Measurements from ENCODE around the gene PCBP2.

The PCBP2 gene

DNA sequence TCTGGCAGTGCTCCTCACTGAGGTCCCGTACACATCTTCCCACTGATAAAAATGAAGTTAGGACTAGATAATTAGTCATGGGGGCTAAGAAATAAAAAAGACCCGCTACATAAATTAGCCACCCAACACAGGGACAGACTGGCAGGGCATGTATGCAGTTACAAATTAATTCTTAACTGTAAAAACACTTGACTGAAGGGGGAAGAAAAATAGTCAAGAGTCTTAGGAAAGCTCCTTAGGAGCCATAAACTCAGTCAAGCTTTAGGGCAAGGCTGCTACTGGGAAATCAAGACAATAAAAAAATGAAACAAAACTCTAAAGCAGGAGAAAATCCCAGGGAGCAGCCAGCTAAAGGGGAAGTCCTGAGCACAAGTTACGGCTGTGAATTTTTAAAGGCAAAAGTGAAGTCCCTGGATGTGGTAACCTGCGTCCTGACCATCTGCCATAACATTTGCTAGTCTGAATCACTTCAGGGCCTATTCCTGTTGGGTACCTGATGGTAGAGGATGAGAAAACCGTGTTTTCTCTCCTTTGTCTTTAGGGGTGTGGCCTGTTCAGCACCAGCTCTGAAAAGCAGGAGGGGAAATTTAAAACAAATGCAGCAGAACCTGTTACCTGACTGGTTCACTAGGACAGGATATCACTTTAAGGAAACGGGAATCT lies 62.9 kb downstream of the PCBP2 start:
- Mint-ChIP-seq H3K4me1 (no peaks in the 10 kb centered on the region), H3K27me3 (no peaks in the 10 kb centered on the region), H3K4me3 (no peak overlapping the region), H3K9me3 (no peaks in the 10 kb centered on the region), H3K36me3 (ENCODE audit: insufficient read depth) (peaks cover 39% of the 10 kb centered on the region), H3K27ac (ENCODE audit: low read depth) (no peak overlapping the region)
- ATAC-seq (replicated peaks; ENCODE audit: extremely low read depth, poor library complexity, severe bottlenecking): no peak
- DNase-seq (ENCODE audit: low spot score in 2 of 2): no peak

- H3K4me1 Mint-ChIP-seq: no peaks in the 10 kb centered on the region
- DNase-seq (ENCODE audit: low spot score in 2 of 2): no peak
- no peaks in the 10 kb centered on the region for H3K9me3 Mint-ChIP-seq
- no peak for ATAC-seq (replicated peaks; ENCODE audit: extremely low read depth, poor library complexity, severe bottlenecking)
- no peak overlapping the region for H3K27ac Mint-ChIP-seq (ENCODE audit: low read depth)
- no peaks in the 10 kb centered on the region for H3K27me3 Mint-ChIP-seq
- peaks cover 41% of the 10 kb centered on the region for H3K36me3 Mint-ChIP-seq (ENCODE audit: insufficient read depth)
- no peak overlapping the region for H3K4me3 Mint-ChIP-seq
These were observed 63.4 kb downstream of the PCBP2 start for GRCh38 chr12:53515291-53515680.

GRCh38 chr12:53516758-53517455 lies 65.0 kb downstream of the PCBP2 start:
- Mint-ChIP-seq H3K27ac (ENCODE audit: low read depth) (no peak overlapping the region), H3K4me3 (no peak overlapping the region), H3K9me3 (no peaks in the 10 kb centered on the region), H3K27me3 (no peaks in the 10 kb centered on the region), H3K4me1 (no peaks in the 10 kb centered on the region), H3K36me3 (ENCODE audit: insufficient read depth) (peaks cover 41% of the 10 kb centered on the region)
- DNase-seq (ENCODE audit: low spot score in 2 of 2) (no peak), ATAC-seq (replicated peaks; ENCODE audit: extremely low read depth, poor library complexity, severe bottlenecking) (no peak)

DNA sequence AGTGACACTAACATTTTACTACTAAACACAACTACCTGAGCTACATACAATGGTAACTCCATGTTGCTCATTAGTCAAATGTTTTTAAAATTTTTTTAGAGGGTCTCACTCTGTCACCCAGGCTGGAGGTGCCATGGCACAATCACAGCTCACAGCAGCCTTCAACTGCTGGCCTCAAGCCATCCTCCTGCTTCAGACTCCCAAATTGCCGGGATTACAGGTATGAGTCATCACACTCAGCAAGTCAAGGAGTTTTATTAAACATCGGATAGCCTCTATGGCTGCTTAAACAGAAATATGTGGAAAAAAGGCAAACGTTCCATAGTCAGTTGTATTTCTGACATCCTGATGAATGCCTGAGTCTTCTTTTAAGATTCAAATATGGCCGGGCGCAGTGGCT lies 66.5 kb downstream of the PCBP2 start:
- H3K27ac Mint-ChIP-seq (ENCODE audit: low read depth): no peak overlapping the region
- no peak overlapping the region for H3K4me3 Mint-ChIP-seq
- ATAC-seq (replicated peaks; ENCODE audit: extremely low read depth, poor library complexity, severe bottlenecking) (no peak), DNase-seq (ENCODE audit: low spot score in 2 of 2) (no peak)
- no peaks in the 10 kb centered on the region for H3K9me3 Mint-ChIP-seq
- H3K27me3 Mint-ChIP-seq: no peaks in the 10 kb centered on the region
- no peaks in the 10 kb centered on the region for H3K4me1 Mint-ChIP-seq
- H3K36me3 Mint-ChIP-seq (ENCODE audit: insufficient read depth): peaks cover 47% of the 10 kb centered on the region

- Mint-ChIP-seq H3K27ac (ENCODE audit: low read depth) (no peak overlapping the region), H3K9me3 (no peaks in the 10 kb centered on the region), H3K27me3 (no peaks in the 10 kb centered on the region), H3K4me1 (no peaks in the 10 kb centered on the region), H3K4me3 (no peak overlapping the region), H3K36me3 (ENCODE audit: insufficient read depth) (peaks cover 55% of the 10 kb centered on the region)
- no peak for ATAC-seq (replicated peaks; ENCODE audit: extremely low read depth, poor library complexity, severe bottlenecking)
- no peak for DNase-seq (ENCODE audit: low spot score in 2 of 2)
These were observed 71.2 kb downstream of the PCBP2 start for GRCh38 chr12:53523131-53523530.

- Mint-ChIP-seq H3K9me3 (no peaks in the 10 kb centered on the region), H3K27me3 (no peaks in the 10 kb centered on the region), H3K4me3 (no peak overlapping the region), H3K4me1 (no peaks in the 10 kb centered on the region), H3K36me3 (ENCODE audit: insufficient read depth) (peaks cover 44% of the 10 kb centered on the region), H3K27ac (ENCODE audit: low read depth) (no peak overlapping the region)
- DNase-seq (ENCODE audit: low spot score in 2 of 2) (no peak), ATAC-seq (replicated peaks; ENCODE audit: extremely low read depth, poor library complexity, severe bottlenecking) (no peak)
These were observed 72.6 kb downstream of the PCBP2 start for GRCh38 chr12:53524476-53524875.

GRCh38 chr12:53530061-53530460 lies 78.2 kb downstream of the PCBP2 start:
- Mint-ChIP-seq H3K9me3 (no peaks in the 10 kb centered on the region), H3K4me1 (no peaks in the 10 kb centered on the region), H3K36me3 (ENCODE audit: insufficient read depth) (peaks cover 45% of the 10 kb centered on the region), H3K4me3 (no peak overlapping the region), H3K27me3 (no peaks in the 10 kb centered on the region), H3K27ac (ENCODE audit: low read depth) (no peak overlapping the region)
- no peak for DNase-seq (ENCODE audit: low spot score in 2 of 2)
- no peak for ATAC-seq (replicated peaks; ENCODE audit: extremely low read depth, poor library complexity, severe bottlenecking)
